Testis (tissue), 2 donors: ENCODE data around the gene RPL7L1.

Experiments used
- CTCF ChIP-seq, 3 experiments: fragments of 450-650 bp in 2 of 3; fragments of 200-600 bp in 1 of 3; sonication (generic) in 1 of 3; IDR thresholded peaks; one replicate each; pipeline ENCODE4 v1.5.1; 2016 to 2019; ENCODE audit warnings: antibody characterized with exemption in 3 of 3, mild to moderate bottlenecking in 2 of 3, moderate library complexity in 1 of 3
- POLR2A ChIP-seq: fragments of 450-650 bp; IDR thresholded peaks from one replicate; pipeline ENCODE4 v1.6.1; 2017; ENCODE audit warnings: antibody characterized with exemption, mild to moderate bottlenecking, moderate library complexity

GRCh38 chr6:42860481-42860880 lies 18.9 kb upstream of the RPL7L1 start:
- TF ChIP-seq CTCF (IDR thresholded peaks at IDR 0.05) (no peak), POLR2A (no peak)
